Fibroblast of lung (primary cell): Measurements from ENCODE around the gene SRPRB. TPM values are rescaled to one million over a fixed set of nuclear protein-coding genes. Genes with fewer than 3 reads are reported as not detected.

Experiments used
- DNase-seq, 2 donors: peaks; one replicate each; pipeline versions ENCODE4 v3.0.0 to v3.0.0-alpha.2; 2010; ENCODE audit warnings: low read depth in 2 of 2
- H2AFZ ChIP-seq: 2 replicates; pipeline ENCODE4 v1.5.1; 2012; ENCODE audit warnings: low read length, control low read depth, inconsistent platforms
- H3K27ac ChIP-seq: 2 replicates; pipeline ENCODE4 v1.5.1; 2011; ENCODE audit warnings: low read length, control low read depth; ENCODE audit not compliant: insufficient read depth
- H3K27me3 ChIP-seq: 2 replicates; pipeline ENCODE4 v1.5.1; 2011; ENCODE audit warnings: mild to moderate bottlenecking, low read length; ENCODE audit not compliant: control insufficient read depth, insufficient read depth
- H3K36me3 ChIP-seq: 2 replicates; pipeline ENCODE4 v1.5.1; 2011; ENCODE audit warnings: low read length; ENCODE audit not compliant: control insufficient read depth, insufficient read depth
- H3K4me1 ChIP-seq: 2 replicates; pipeline ENCODE4 v1.5.1; 2011; ENCODE audit warnings: low read length; ENCODE audit not compliant: control insufficient read depth, insufficient read depth; ENCODE audit errors: extremely low read depth
- H3K4me2 ChIP-seq: 2 replicates; pipeline ENCODE4 v1.5.1; 2011; ENCODE audit warnings: low read length, control low read depth; ENCODE audit not compliant: insufficient read depth; ENCODE audit errors: extremely low read depth
- H3K4me3 ChIP-seq, 4 experiments: fragments of 200-600 bp in 1 of 4; sonication (generic) in 1 of 4; replicated peaks in 1 of 4; 2 replicates each; pipeline ENCODE4 v1.5.1; 2011 to 2016; ENCODE audit warnings: low read length in 4 of 4, low read depth in 3 of 4, mild to moderate bottlenecking in 3 of 4, control low read depth in 2 of 4, inconsistent platforms in 1 of 4, mixed read lengths in 1 of 4; ENCODE audit not compliant: insufficient read depth in 1 of 4; ENCODE audit errors: control extremely low read depth in 1 of 4
- H3K79me2 ChIP-seq: 2 replicates; pipeline ENCODE4 v1.5.1; 2012; ENCODE audit warnings: mild to moderate bottlenecking, low read length, inconsistent platforms; ENCODE audit not compliant: control insufficient read depth, insufficient read depth
- H3K9ac ChIP-seq: 2 replicates; pipeline ENCODE4 v1.5.1; 2011; ENCODE audit warnings: mild to moderate bottlenecking, low read length, control low read depth; ENCODE audit not compliant: insufficient read depth
- H3K9me3 ChIP-seq: 2 replicates; pipeline ENCODE4 v1.5.1; 2012; ENCODE audit warnings: low read depth, low read length; ENCODE audit not compliant: control insufficient read depth, insufficient read depth
- H4K20me1 ChIP-seq: 2 replicates; pipeline ENCODE4 v1.5.1; 2011; ENCODE audit warnings: low read length; ENCODE audit not compliant: control insufficient read depth, insufficient read depth; ENCODE audit errors: extremely low read depth
- EZH2 ChIP-seq: IDR thresholded peaks from 2 replicates; pipeline ENCODE4 v1.5.1; 2012; ENCODE audit warnings: low read length, control low read depth, mild to moderate bottlenecking; ENCODE audit errors: missing control alignments
- polyA plus RNA-seq, 2 donors: library from polyadenylated mRNA; depleted of rRNA in 1 of 2; stranded (reverse) in 1 of 2; unstranded in 1 of 2; fragments of >200 nt; gene quantifications; 2 replicates each; pipeline ENCODE4 v1.2.1, GENCODE V29; 2011 to 2012; ENCODE audit warnings: missing spikeins in 1 of 2
- total RNA-seq: library from RNA; depleted of rRNA; stranded (reverse); fragments of >200 nt; gene quantifications from 2 replicates; pipeline ENCODE4 v1.2.1, GENCODE V29; 2014
- TF ChIP-seq, protein P1 (sequence below), 2 donors: IDR thresholded peaks in 1 of 2; conservative IDR thresholded peaks in 1 of 2; 1 replicate in 1 of 2; 2 replicates in 1 of 2; pipeline ENCODE4 v1.5.1; 2011 to 2012; ENCODE audit warnings: low read length in 2 of 2, control low read depth in 1 of 2, inconsistent platforms in 1 of 2, low read depth in 1 of 2, mild to moderate bottlenecking in 1 of 2

SRPRB gene
- total and polyA plus RNA-seq, 2 donors (not counting 1 experiment from before 2014, with no cell fraction given), result 63.1 to 69.2 TPM

GRCh38 chr3:133860519-133860918 is 54.9 kb downstream of the SRPRB start:
- Histone ChIP-seq H3K4me3 (no peak overlapping the region), H2AFZ (no peak overlapping the region), H3K4me1 (no peaks in the 10 kb centered on the region), H3K9me3 (no peaks in the 10 kb centered on the region), H3K36me3 (no peaks in the 10 kb centered on the region), H3K79me2 (no peaks in the 10 kb centered on the region), H4K20me1 (no peaks in the 10 kb centered on the region), H3K4me2 (no peak overlapping the region), H3K27ac (no peak overlapping the region), H3K9ac (no peak overlapping the region), H3K27me3 (peaks cover 3% of the 10 kb centered on the region)
- DNase-seq, result no peak
- TF ChIP-seq EZH2, result no peak
- TF ChIP-seq, protein P1, sequence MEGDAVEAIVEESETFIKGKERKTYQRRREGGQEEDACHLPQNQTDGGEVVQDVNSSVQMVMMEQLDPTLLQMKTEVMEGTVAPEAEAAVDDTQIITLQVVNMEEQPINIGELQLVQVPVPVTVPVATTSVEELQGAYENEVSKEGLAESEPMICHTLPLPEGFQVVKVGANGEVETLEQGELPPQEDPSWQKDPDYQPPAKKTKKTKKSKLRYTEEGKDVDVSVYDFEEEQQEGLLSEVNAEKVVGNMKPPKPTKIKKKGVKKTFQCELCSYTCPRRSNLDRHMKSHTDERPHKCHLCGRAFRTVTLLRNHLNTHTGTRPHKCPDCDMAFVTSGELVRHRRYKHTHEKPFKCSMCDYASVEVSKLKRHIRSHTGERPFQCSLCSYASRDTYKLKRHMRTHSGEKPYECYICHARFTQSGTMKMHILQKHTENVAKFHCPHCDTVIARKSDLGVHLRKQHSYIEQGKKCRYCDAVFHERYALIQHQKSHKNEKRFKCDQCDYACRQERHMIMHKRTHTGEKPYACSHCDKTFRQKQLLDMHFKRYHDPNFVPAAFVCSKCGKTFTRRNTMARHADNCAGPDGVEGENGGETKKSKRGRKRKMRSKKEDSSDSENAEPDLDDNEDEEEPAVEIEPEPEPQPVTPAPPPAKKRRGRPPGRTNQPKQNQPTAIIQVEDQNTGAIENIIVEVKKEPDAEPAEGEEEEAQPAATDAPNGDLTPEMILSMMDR (conservative IDR thresholded peaks at IDR 0.05 in 1 of 2, IDR thresholded peaks at IDR 0.05 in 1 of 2; ENCODE audit: low read depth in 1 of 2, low read length in 2 of 2), result no peak

DNA sequence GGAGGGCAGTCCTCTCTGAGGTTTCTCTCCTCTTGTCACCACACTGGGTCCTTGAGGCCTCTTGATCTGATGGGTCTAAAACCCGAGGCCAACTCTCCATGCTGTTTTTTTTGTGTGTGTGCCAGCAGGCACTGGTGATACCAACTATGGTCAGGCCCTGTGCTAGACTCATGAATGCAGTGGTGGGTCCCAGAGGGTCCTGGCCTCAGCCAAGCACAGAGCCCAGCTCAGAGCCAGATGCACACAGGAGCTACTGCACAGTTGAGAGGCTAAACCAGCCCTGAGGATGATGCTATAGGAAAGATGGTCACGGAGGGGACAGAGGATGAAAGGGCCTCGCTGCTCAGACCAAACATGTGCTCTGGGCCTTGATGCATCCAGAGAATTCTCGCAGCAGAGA is 56.5 kb downstream of the SRPRB start:
- Histone ChIP-seq H3K36me3 (no peaks in the 10 kb centered on the region), H3K79me2 (no peaks in the 10 kb centered on the region), H3K27me3 (peaks cover 4% of the 10 kb centered on the region), H4K20me1 (no peaks in the 10 kb centered on the region), H2AFZ (no peak overlapping the region), H3K9me3 (no peaks in the 10 kb centered on the region), H3K4me2 (no peak overlapping the region), H3K27ac (no peak overlapping the region), H3K4me1 (no peaks in the 10 kb centered on the region), H3K4me3 (no peak overlapping the region), H3K9ac (no peak overlapping the region)
- DNase-seq, result no peak
- TF ChIP-seq, protein P1 (conservative IDR thresholded peaks at IDR 0.05 in 1 of 2, IDR thresholded peaks at IDR 0.05 in 1 of 2; ENCODE audit: low read depth in 1 of 2, low read length in 2 of 2), result no peak
- TF ChIP-seq EZH2, result no peak

GRCh38 chr3:133863911-133864310 is 58.3 kb downstream of the SRPRB start:
- no peak for DNase-seq
- TF ChIP-seq, protein P1 (conservative IDR thresholded peaks at IDR 0.05 in 1 of 2, IDR thresholded peaks at IDR 0.05 in 1 of 2; ENCODE audit: low read depth in 1 of 2, low read length in 2 of 2), result no peak
- no peak for TF ChIP-seq EZH2
- H3K79me2 ChIP-seq, result no peaks in the 10 kb centered on the region
- H4K20me1 ChIP-seq, result no peaks in the 10 kb centered on the region
- no peak overlapping the region for H3K4me2 ChIP-seq
- no peak overlapping the region for H3K9ac ChIP-seq
- no peaks in the 10 kb centered on the region for H3K4me1 ChIP-seq
- H3K4me3 ChIP-seq, result no peak overlapping the region
- H3K36me3 ChIP-seq, result no peaks in the 10 kb centered on the region
- no peak overlapping the region for H2AFZ ChIP-seq
- H3K27me3 ChIP-seq, result peaks cover 4% of the 10 kb centered on the region
- no peak overlapping the region for H3K27ac ChIP-seq
- H3K9me3 ChIP-seq, result no peaks in the 10 kb centered on the region
